ENCODE measurements around the gene CIDEA.

GRCh38 chr18:12318857-12319256, 64.7 kb downstream of the CIDEA start:
- TF ChIP-seq POLR2A (IDR thresholded peaks at IDR 0.05): no peak
- no peak for TF ChIP-seq POLR2AphosphoS5 (IDR thresholded peaks at IDR 0.05)

Data from gastroesophageal sphincter (tissue), 2 donors.